K562 (cell line): Measurements from ENCODE around the gene HMBS. TPM values are rescaled to one million over a fixed set of nuclear protein-coding genes. Genes with fewer than 3 reads are reported as not detected.
A peak's percentile ranks its signal among the peaks of the same experiment; 100 is the strongest.

ENCODE experiments used
- BCL6 ChIP-seq: fragments of 250-450 bp; sonication (Bioruptor Pico); IDR thresholded peaks from 2 replicates; pipeline ENCODE4 v1.4.0; 2020
- CCAR2 ChIP-seq: fragments of 200-400 bp; formaldehyde crosslinking; IDR thresholded peaks from 2 replicates; pipeline ENCODE4 v1.6.1; 2017; ENCODE audit warnings: mild to moderate bottlenecking, low read depth, low read length
- CUX1 ChIP-seq: fragments of 200-800 bp; sonication (Bioruptor generic); IDR thresholded peaks from 2 replicates; pipeline ENCODE4 v1.6.1; 2016; ENCODE audit warnings: missing genetic modification characterization, missing compliant biosample characterization
- E2F6 ChIP-seq, 2 experiments: IDR thresholded peaks; 2 replicates each; pipeline ENCODE4 v1.6.1; 2011; ENCODE audit warnings: borderline replicate concordance in 1 of 2, control low read depth in 1 of 2, low read depth in 1 of 2, low read length in 1 of 2, mild to moderate bottlenecking in 1 of 2, mixed read lengths in 1 of 2, moderate library complexity in 1 of 2; ENCODE audit not compliant: insufficient read depth in 1 of 2, insufficient read length in 1 of 2, poor library complexity in 1 of 2, severe bottlenecking in 1 of 2; ENCODE audit errors: extremely low read depth in 1 of 2
- HES1 ChIP-seq: fragments of 450-650 bp; IDR thresholded peaks from 2 replicates; pipeline ENCODE4 v1.6.1; 2016; ENCODE audit warnings: low read depth, mild to moderate bottlenecking, moderate library complexity
- MEIS2 ChIP-seq: fragments of 450-650 bp; IDR thresholded peaks from 2 replicates; pipeline ENCODE4 v1.6.1; 2014; ENCODE audit warnings: mild to moderate bottlenecking; ENCODE audit not compliant: partially characterized antibody
- MXD1 ChIP-seq: fragments of 250-450 bp; sonication (Bioruptor Pico); IDR thresholded peaks from 2 replicates; pipeline ENCODE4 v1.8.0; 2021; ENCODE audit warnings: borderline replicate concordance, mild to moderate bottlenecking, moderate library complexity; ENCODE audit not compliant: poor library complexity, severe bottlenecking
- NFE2 ChIP-seq: IDR thresholded peaks from 2 replicates; pipeline ENCODE4 v1.6.1; 2014; ENCODE audit warnings: antibody characterized with exemption, low read depth
- SMAD4 ChIP-seq: fragments of 250-450 bp; sonication (Bioruptor Pico); conservative IDR thresholded peaks from 2 replicates; pipeline ENCODE4 v1.8.0; 2021; ENCODE audit warnings: inconsistent platforms, mild to moderate bottlenecking, moderate library complexity
- SRSF9 ChIP-seq: fragments of 200-400 bp; formaldehyde crosslinking; IDR thresholded peaks from 2 replicates; pipeline ENCODE4 v1.6.1; 2017; ENCODE audit warnings: low read depth, low read length, borderline replicate concordance
- USF2 ChIP-seq: sonication (generic); formaldehyde crosslinking; IDR thresholded peaks from 2 replicates; pipeline ENCODE4 v1.5.0; 2020; ENCODE audit warnings: missing genetic modification reagents
- ZBTB2 ChIP-seq: fragments of 450-650 bp; IDR thresholded peaks from 2 replicates; pipeline ENCODE4 v1.6.1; 2016; ENCODE audit warnings: antibody characterized with exemption
- ZBTB26 ChIP-seq: fragments of 450-650 bp; formaldehyde crosslinking; IDR thresholded peaks from 2 replicates; pipeline ENCODE4 v1.4.0; 2022; ENCODE audit warnings: missing genetic modification characterization
- ZNF232 ChIP-seq: sonication (generic); formaldehyde crosslinking; IDR thresholded peaks from 2 replicates; pipeline ENCODE4 v1.8.0; 2022; ENCODE audit warnings: mild to moderate bottlenecking, missing genetic modification reagents
- ZNF24 ChIP-seq: fragments of 450-650 bp; IDR thresholded peaks from 2 replicates; pipeline ENCODE4 v1.6.1; 2016
- polyA plus RNA-seq, 8 experiments: library from polyadenylated mRNA; depleted of rRNA in 4 of 8; stranded (reverse) in 5 of 8; unstranded in 3 of 8; fragments of >200 nt; fragmentation: Nextera tagmentation in 2 of 8; fragmentation: Illumina TruSeq in 1 of 8; extraction: Ambion mirVana in 2 of 8; extraction: Trizol in 1 of 8; gene quantifications; 2 replicates each; pipeline versions ENCODE4 v1.2.1 to v1.2.3, GENCODE V29; 2011 to 2014; ENCODE audit warnings: inconsistent platforms in 1 of 8, missing spikeins in 1 of 8
- total RNA-seq, 7 experiments: library from RNA; depleted of rRNA in 6 of 7; stranded (reverse); fragments of >200 nt in 6 of 7; fragmentation: Illumina TruSeq in 2 of 7; extraction: Trizol in 2 of 7; gene quantifications; 2 replicates each; pipeline versions ENCODE4 v1.2.1 to v1.2.3, GENCODE V29; 2011 to 2021; ENCODE audit warnings: low replicate concordance in 1 of 7

The HMBS gene
- total and polyA plus RNA-seq, 9 of the 15 experiments (the other 6 are each of a cell fraction or from before 2014, with no cell fraction given), result 56.9 to 385 (median 286) TPM

- TF ChIP-seq E2F6 (IDR thresholded peaks at IDR 0.05; ENCODE audit: borderline replicate concordance in 1 of 2, extremely low read depth in 1 of 2, insufficient read depth in 1 of 2, insufficient read length in 1 of 2, low read depth in 1 of 2, low read length in 1 of 2, poor library complexity in 1 of 2, severe bottlenecking in 1 of 2) (no peak), BCL6 (CRISPR knock-in tag) (no peak), ZNF232 (CRISPR knock-in tag) (no peak), SMAD4 (CRISPR knock-in tag) (peak; percentile 28; the same call in 1 of the 2 replicates), USF2 (no peak), MEIS2 (no peak), SRSF9 (no peak), MXD1 (CRISPR knock-in tag) (no peak), NFE2 (no peak), ZBTB2 (no peak), ZNF24 (no peak), CUX1 (CRISPR knock-in tag) (no peak), ZBTB26 (CRISPR knock-in tag) (no peak), HES1 (no peak), CCAR2 (no peak)
Observed at GRCh38 chr11:119093942-119094815, 9.5 kb downstream of the HMBS start (continued).
